Chondrocyte (in vitro differentiated cells): ENCODE data around the gene UBE2R2. TPM values are rescaled to one million over a fixed set of nuclear protein-coding genes. Genes with fewer than 3 reads are reported as not detected.
"Not testable (repeated sequence)": the region's sequence is repeated elsewhere in the genome, so short reads cannot be mapped to it uniquely, and the experiment has no call there.

ENCODE experiments used
- DNase-seq: peaks from one replicate; pipeline ENCODE4 v3.0.0; 2021; ENCODE audit warnings: mixed read lengths, low spot score
- H3K27ac Mint-ChIP-seq: one replicate; pipeline ENCODE4 v1.8.0; 2021; ENCODE audit warnings: mild to moderate bottlenecking, moderate library complexity, mixed read lengths; ENCODE audit not compliant: unreplicated experiment
- H3K27me3 Mint-ChIP-seq: 2 replicates; pipeline ENCODE4 v1.8.0; 2021; ENCODE audit warnings: low read depth, mixed read lengths
- H3K36me3 Mint-ChIP-seq: 2 replicates; pipeline ENCODE4 v1.8.0; 2021; ENCODE audit warnings: low read depth, mixed read lengths
- H3K4me1 Mint-ChIP-seq: 2 replicates; pipeline ENCODE4 v1.8.0; 2021; ENCODE audit warnings: low read depth, mild to moderate bottlenecking, mixed read lengths
- H3K4me3 Mint-ChIP-seq: one replicate; pipeline ENCODE4 v1.8.0; 2021; ENCODE audit warnings: mild to moderate bottlenecking, moderate library complexity, mixed read lengths; ENCODE audit not compliant: unreplicated experiment
- H3K9me3 Mint-ChIP-seq: 2 replicates; pipeline ENCODE4 v1.8.0; 2021; ENCODE audit warnings: low read depth, mixed read lengths
- CTCF ChIP-seq: fragments of 200-600 bp; sonication (generic); IDR thresholded peaks from 2 replicates; pipeline ENCODE4 v1.5.0; 2021; ENCODE audit warnings: antibody characterized with exemption, mild to moderate bottlenecking, moderate library complexity
- total RNA-seq: library from RNA; stranded (reverse); gene quantifications from 3 replicates; pipeline ENCODE4 v1.2.1, GENCODE V29; 2021

Gene UBE2R2
- total RNA-seq, 1 donor from 2014 or later = 48.8 TPM

GRCh38 chr9:33858423-33858822 lies 41.5 kb downstream of the UBE2R2 start:
- TF ChIP-seq CTCF = no peak
- Mint-ChIP-seq H3K9me3 (no peaks in the 10 kb centered on the region), H3K4me1 (peaks cover 64% of the 10 kb centered on the region), H3K27ac (peak overlapping the region; percentile 54), H3K27me3 (no peaks in the 10 kb centered on the region), H3K36me3 (peaks cover 2% of the 10 kb centered on the region), H3K4me3 (no peak overlapping the region)
- no peak for DNase-seq

GRCh38 chr9:33860200-33860871 lies 43.4 kb downstream of the UBE2R2 start:
- Mint-ChIP-seq H3K4me1 (peaks cover 48% of the 10 kb centered on the region), H3K36me3 (peaks cover 2% of the 10 kb centered on the region), H3K4me3 (no peak overlapping the region), H3K9me3 (no peaks in the 10 kb centered on the region), H3K27me3 (no peaks in the 10 kb centered on the region), H3K27ac (peak overlapping the region; percentile 96)
- TF ChIP-seq CTCF = peak; percentile 30
- no peak for DNase-seq

- Mint-ChIP-seq H3K27ac (peak overlapping the region; percentile 3), H3K36me3 (peaks cover 2% of the 10 kb centered on the region), H3K4me3 (no peak overlapping the region), H3K4me1 (peaks cover 41% of the 10 kb centered on the region), H3K9me3 (no peaks in the 10 kb centered on the region), H3K27me3 (no peaks in the 10 kb centered on the region)
- TF ChIP-seq CTCF = no peak
- DNase-seq = no peak
Observed at GRCh38 chr9:33861917-33862453, 45.0 kb downstream of the UBE2R2 start.

GRCh38 chr9:33863027-33863426 lies 46.1 kb downstream of the UBE2R2 start:
- H3K4me3 Mint-ChIP-seq, H3K36me3 Mint-ChIP-seq, H3K9me3 Mint-ChIP-seq, H3K27ac Mint-ChIP-seq, H3K27me3 Mint-ChIP-seq, DNase-seq: not testable (repeated sequence)
- peaks cover 44% of the 10 kb centered on the region for H3K4me1 Mint-ChIP-seq

GRCh38 chr9:33867747-33868439 lies 50.9 kb downstream of the UBE2R2 start:
- Mint-ChIP-seq H3K4me1 (peaks cover 30% of the 10 kb centered on the region), H3K27ac (peak overlapping the region; percentile 58), H3K9me3 (no peaks in the 10 kb centered on the region), H3K27me3 (no peaks in the 10 kb centered on the region), H3K36me3 (no peaks in the 10 kb centered on the region), H3K4me3 (no peak overlapping the region)
- TF ChIP-seq CTCF = no peak
- no peak for DNase-seq
